GM12892 (cell line): ENCODE results near the gene GRIA4.

Experiments
- POLR2A ChIP-seq: IDR thresholded peaks from 2 replicates; pipeline ENCODE4 v1.6.1; 2011; ENCODE audit warnings: low read depth, low read length, control low read depth
- POLR2AphosphoS5 ChIP-seq: IDR thresholded peaks from 2 replicates; pipeline ENCODE4 v1.6.1; 2011; ENCODE audit warnings: low read depth, low read length, control low read depth
- TAF1 ChIP-seq: IDR thresholded peaks from 2 replicates; pipeline ENCODE4 v1.6.1; 2011; ENCODE audit warnings: low read depth, mild to moderate bottlenecking, control low read depth, low read length, borderline replicate concordance

DNA sequence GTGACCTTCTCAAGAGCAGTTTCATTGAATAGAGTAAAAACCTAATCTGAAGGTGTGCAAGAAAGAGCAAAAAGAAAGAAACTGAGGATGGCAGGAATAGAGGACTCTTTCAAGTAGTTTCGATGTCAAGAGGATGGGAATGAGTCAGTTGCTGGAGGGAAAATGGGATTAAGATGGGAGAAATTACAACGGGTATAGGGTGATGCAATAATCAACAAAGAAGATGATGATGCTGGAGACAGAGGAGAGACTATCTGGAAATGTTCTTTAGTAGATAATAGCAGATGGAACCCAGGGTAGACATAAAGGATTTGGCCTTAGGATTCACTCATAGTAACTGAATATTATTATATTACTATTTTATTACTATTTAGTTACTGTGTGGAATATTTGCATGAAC, 189.4 kb downstream of the GRIA4 start:
- TF ChIP-seq POLR2A (no peak), POLR2AphosphoS5 (no peak), TAF1 (no peak)
